Epithelial cell of prostate (primary cell): Measurements from ENCODE around the gene ACSF2.

Experiments
- DNase-seq: peaks from one replicate; pipeline ENCODE4 v3.0.0-alpha.2; 2011; ENCODE audit warnings: low read depth, low spot score
- H3K27ac ChIP-seq: fragments of 450-650 bp; 2 replicates; pipeline ENCODE4 v1.5.1; 2017; ENCODE audit warnings: mild to moderate bottlenecking

Gene ACSF2

DNA sequence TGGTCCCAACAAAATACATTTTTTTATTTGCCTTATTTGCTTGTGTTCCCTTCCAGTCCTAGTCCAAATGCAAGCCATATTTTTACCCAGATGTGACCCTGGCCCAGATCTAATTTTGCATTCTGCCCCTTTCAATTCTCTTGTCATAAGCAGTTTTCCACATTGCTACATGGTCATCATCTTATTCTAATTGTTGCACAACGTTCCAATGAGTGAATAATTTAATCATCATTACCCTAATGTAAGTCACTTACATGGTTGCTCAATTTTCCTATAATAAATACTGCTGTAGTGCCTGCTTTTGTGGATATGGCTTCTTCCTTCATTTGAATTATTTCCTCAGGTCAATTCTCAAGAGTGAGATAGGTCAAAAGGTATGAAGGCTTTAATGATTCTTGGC is 65.5 kb downstream of the ACSF2 start:
- H3K27ac ChIP-seq: no peak overlapping the region
- no peak for DNase-seq

DNA sequence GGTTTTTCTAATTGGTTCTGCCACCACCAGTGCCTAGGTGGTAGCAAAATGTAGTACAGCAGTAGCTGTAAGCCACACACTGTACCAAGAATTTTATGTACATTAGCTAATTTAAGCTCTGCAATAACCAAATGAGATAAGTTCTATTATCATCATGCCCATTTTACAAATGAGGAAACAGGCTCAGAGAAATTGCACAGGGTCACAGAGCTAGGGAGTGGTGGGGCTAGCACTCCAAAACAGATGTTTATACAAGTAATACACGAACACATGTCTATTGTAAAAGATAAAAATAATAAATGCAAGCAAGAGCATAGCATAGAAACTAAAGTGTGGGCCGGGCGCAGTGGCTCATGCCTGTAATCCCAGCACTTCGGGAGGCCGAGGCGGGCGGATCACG is 66.2 kb downstream of the ACSF2 start:
- no peak overlapping the region for H3K27ac ChIP-seq
- DNase-seq: no peak

DNA sequence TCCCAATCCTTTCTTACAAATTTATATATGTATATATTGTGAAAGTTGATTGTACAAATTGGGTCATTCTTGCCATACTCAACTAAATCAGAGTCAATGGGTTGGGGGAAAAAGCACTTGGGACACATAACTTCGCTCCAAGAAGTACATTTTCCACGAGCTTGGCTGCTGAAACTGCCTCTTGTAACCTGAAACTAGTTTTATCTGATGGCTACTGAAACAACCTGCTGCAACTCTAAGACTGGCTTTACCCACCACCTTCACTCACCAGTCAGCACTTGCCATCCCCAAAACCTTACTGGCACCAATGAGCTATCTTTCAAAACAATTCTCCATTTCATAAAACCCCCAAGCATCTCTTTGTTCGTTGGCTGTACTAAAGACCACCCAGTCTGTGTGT is 67.7 kb downstream of the ACSF2 start:
- H3K27ac ChIP-seq: no peak overlapping the region
- no peak for DNase-seq

DNA sequence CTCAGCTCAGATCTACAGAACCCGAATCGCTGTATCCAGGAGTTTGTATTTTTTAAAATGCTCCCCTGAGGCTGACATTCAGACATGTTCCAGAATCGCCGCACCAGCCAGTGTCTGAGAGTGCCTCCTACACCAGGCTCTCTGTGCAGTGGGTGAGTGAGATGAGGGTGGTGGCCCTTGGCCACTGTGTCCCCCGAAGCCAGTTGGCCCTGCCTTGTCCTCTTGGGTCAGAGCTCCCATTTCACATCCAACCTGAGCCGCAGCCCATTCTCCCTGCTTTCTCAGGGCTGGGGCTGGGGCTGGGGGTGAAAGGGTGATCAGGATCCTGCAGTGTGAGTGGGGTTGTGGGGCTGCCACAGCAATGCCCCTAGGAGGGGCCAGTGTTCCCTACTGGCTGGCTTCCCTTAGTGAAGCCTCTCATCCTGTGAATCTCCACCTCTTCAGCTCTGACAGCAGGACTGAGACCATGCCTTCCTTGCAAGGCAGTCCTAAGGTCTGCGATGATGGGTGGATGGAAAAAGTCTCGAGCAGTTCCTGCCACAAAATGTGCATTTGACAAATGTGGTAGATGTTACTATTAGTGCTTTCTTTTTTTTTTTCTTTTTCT is 69.3 kb downstream of the ACSF2 start:
- DNase-seq: no peak
- no peak overlapping the region for H3K27ac ChIP-seq

DNA sequence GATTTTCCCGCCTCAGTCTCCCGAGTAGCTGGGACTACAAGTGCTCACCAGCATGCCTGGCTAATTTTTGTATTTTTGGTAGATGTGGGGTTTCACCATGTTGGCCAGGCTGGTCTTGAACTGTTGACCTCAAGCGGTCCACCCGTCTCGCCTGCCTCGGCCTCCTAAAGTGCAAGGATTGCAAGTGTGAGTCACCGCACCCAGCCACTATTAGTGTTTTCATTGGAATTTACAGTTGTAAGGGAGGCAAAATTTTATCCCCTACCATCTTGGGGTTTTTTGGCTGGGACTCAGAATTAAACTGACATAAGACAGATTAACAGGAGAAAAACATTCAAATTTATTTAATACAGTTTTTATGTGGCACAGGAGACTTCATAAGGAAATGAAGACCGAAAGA is 69.9 kb downstream of the ACSF2 start:
- no peak overlapping the region for H3K27ac ChIP-seq
- no peak for DNase-seq

DNA sequence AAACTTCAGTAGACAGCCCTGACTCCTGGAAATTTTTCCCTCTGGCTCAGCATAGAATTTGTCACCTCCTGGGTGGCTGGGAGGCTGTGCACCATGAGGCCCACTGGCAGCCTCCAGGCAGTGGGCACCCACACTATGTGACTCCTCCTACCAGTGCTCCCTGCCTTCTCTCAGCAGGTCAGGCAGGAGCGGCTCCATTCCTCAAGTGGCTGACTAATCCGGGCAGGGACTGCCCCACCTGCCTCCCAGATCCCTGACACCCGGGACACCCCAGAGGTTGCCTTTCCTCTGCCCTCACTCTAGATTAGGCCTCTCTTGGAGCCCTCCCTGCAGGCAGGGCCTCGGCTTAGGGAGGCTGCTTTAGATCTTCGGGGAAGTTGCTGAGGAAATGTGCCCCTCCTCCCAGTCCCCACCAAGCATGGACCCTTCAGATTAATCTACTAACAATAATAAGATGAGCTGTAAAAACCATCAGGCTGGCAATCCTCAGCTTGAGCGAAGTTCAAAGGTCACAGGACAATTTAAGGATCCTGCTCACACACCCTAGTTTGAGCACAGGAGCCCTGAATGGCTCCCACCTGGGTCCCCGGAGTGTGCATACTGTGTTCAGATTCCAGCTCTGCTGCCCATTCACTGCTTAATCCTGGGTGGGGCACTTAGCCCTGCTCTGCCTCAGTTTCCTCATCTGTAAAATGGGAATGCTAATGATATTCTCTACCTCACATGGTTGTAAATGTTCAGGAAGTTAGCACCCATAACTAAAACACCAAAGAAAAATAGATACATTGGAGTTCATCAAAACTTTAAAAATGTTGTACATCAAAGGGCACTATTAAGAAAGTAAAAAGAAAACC is 72.2 kb downstream of the ACSF2 start:
- H3K27ac ChIP-seq: peak overlapping the region; percentile 55
- DNase-seq: peak; percentile 41

DNA sequence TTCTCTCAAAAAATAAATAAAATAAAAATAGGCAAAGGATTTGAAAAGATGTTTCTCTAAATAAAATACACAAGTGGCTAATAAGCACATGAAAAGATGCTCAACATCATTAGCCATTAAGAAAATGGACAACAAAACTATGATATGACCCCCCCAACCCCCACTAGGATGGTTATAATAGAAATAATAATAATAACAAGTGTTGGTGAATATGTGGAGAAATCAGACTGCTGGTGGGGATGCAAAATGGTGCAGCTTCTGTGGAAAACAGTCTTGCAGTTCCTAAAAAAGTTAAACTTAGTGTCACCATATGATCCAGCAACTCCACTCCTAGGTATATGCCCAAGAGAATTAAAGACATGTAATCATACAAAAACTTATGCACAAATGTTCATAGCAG is 73.3 kb downstream of the ACSF2 start:
- H3K27ac ChIP-seq: no peak overlapping the region
- DNase-seq: no peak

DNA sequence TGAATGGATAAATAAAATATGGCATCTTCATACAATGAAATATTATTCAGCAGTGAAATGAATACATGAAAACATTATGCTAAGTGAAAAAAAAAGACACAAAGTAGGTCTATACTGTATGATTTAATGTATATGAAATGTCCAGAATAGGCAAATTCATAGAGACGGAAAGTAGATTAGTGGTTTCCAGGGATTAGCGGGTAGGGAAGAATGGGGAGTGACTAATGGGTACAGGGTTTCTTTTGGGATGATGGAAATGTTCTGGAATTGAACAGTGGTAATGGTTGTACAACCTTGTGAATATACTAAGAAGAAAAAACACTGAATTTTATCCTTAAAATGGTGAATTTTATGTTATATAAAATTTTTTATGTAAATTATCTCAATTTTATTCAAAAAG is 73.7 kb downstream of the ACSF2 start:
- no peak overlapping the region for H3K27ac ChIP-seq

DNA sequence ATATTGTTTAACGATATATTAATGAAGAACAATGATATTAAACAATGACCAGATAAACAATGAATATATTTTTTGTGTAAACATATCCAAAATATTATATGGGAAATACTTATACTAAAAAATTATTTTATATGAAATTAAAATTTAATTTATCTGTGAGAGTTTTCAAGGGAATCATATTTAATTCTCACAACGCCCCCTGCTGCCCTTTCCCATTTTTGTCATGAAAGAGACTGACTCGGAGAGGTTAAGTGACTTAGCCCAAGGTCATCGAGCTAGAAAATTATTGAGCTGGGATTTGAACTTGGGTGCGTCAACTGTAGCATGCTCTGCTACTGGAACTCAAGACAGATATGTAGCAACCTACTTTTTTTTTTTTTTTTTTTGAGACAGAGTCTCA is 75.0 kb downstream of the ACSF2 start:
- no peak for DNase-seq
- no peak overlapping the region for H3K27ac ChIP-seq

More for the DNA sequence above, 73.7 kb downstream of the ACSF2 start:
- DNase-seq: no peak

DNA sequence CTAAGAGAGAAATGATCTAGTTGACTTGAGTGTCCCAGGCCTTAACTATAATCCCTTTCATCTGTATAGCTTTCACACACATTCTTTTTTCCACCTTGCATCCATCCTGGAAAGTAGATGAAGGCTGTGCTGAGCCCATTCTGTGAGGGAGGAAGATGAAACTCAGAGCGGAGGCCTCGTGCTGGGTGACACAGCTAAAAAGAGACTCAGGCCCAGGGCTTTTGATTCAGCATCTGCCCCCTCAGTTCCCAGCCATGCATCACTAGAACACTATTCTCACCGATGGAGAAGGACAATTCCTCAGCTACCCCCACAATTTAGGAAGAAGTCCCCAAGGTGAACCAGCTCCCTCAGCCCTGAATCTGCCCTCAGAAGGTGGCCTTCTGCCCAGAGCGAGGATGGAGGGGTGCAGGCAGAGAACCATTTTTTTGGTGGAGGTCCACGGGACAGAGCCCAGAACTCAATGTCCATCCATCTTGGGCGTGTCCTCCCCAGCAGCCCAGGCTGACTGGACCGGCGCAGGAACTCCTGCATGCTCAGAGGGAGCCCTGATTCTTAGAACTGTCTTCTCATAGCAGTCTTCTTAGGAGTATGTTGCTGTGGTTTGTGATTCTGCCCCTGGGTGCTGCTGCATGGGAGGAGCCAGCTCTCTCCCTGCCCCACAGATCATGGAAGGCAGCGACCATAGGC is 76.4 kb downstream of the ACSF2 start:
- DNase-seq: no peak

DNA sequence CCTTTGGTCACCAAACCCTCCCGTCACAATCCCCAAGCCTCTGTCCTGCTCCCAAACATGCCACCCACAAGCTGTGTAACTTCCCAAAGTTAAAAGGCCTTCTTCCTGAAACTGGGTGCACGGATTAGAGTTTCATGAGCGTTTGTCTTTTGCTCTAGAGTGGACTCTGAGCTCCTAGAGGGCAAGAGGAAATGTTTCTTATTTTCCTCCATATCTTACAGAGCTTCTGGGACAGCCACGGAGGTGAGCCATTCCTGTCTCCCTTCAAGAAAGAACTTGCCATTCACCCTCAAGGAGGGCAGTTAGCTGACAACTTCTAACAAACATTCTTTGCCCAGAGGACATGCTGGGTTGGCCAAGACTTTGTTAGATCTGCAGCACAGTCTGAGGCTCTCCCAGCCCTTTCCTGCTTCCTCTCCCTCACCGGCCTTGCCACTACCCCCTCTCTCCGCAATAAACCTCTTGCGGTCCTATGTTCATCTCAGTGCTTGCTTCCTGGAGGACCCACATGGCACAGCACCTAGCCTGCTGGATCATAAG is 79.6 kb downstream of the ACSF2 start:
- no peak for DNase-seq
- H3K27ac ChIP-seq: peak overlapping the region; percentile 7

More for the DNA sequence above, 76.4 kb downstream of the ACSF2 start:
- H3K27ac ChIP-seq: no peak overlapping the region

DNA sequence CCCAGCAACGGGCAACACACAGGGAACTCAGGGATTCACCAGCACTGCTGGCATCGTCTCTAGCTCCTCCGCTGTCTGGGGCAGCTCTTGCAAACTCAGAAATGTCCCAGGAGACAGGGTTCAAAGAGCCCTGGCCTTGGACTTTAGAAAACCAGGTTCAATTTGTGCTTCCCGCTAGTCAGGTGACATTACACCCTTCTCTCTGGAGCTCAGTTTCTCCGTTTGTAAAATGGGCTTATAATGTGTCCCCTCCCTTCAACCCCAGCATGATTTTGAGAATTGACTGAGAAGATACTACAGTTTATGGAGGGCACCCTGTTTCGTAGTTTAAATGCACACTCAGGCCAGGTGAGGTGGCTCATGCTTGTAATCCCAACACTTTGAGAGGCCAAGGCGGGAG is 80.3 kb downstream of the ACSF2 start:
- DNase-seq: no peak
- no peak overlapping the region for H3K27ac ChIP-seq

DNA sequence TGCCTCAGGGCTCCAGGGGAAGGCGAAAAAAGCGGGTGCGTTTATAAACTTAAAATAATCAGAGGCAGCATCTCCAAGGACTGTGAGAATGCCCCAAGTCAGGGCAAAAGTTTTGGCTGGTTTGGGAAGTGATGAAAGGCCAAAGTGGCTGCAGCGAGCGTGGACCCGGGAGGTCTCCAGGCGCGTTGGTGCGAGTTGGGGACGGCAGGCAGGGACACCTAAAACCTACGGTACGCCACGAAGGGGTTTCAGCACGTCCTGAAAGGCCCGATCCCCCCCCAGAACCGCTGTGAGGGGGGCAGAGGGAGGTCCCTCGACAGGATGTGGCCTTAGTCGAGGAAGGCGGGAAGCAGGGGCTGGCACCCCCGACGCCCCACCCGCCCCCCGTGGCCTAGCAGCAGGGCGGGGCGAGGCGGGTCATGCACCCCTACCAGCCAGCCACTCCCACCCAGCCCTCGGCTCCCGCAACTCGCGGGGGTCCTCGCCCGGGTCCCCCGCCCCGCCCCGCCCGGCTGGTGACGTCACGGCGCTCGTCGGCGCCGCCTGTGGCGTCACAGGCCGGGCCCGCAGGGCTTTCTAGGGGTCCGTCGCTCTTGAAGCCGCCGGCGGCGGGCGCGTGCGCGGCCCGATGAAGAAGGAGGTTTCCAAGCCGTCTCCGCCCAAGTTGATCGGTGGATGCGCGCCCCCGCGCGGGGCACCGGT is 82.0 kb downstream of the ACSF2 start, which contains the start of gene MYCBPAP:
Gene MYCBPAP, plus strand, starts transcription at position 569 of the 702 bp plus-strand sequence. CDS start 236 bp downstream, outside the sequence.
- no peak for DNase-seq
- H3K27ac ChIP-seq: peak within 1 kb of the TSS; percentile 24

DNA sequence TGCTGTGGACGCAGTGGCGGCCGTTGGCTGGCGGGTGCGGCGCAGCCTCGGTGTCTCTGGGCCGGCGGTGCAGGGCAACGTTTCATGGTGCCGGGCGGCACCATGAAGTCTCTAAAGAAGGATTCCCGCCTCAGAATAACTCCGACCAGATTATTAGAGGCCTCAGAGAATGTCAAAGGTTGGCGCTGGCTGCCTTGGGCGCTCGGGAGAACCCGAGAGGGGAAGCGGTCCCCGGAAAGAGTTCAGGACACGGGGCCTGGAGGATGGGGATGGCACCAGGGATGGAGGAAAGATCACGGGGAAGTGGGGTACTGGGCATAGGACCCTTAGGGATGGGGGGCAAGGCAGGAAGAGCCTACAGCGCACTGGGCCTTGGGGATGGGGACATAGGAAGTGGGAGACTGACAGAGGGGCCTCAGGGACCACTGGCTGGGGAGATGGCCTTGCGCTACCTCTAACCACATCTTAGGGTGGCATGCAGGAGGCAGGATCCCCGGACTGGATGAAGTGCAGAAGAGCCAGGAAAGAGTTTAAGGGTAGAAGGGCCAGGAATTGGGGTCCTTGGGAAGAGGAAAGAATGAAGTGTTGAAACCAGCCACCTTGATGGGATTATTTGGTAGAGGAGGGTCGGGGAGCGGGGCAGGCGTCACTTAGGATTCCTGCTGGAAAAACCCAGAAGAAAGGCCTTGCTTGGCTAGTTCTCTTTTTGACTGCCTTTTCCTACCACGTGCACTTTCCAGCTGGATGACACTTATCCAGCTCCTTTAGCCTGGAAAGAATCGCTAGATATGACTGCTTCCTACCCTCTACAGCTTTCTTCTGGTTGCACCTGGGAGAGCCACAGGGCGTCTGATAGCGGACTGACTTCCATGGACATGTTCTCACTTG is 82.8 kb downstream of the ACSF2 start:
- no peak for DNase-seq

DNA sequence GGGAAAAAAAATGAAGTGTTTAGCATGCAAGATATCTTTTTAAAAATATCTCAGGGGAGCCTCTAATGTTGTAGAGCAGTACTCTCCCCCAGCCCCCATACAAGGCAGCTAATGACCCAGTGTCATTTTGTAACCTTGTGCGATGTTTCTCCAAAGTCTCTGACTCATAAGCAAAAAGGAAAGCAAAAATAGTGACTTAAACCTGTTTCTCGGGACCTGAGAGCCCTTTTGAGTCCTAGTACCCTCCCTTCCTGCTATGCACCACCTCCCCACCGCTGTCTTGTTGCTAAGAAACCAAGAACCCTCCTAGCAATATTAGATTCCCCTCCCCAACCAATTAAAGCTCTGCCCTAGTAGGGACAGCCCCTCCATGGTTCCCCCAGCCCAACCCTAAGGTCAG is 85.0 kb downstream of the ACSF2 start:
- DNase-seq: no peak
- no peak overlapping the region for H3K27ac ChIP-seq

More for the DNA sequence above, 82.8 kb downstream of the ACSF2 start:
- peak overlapping the region; percentile 24 for H3K27ac ChIP-seq

DNA sequence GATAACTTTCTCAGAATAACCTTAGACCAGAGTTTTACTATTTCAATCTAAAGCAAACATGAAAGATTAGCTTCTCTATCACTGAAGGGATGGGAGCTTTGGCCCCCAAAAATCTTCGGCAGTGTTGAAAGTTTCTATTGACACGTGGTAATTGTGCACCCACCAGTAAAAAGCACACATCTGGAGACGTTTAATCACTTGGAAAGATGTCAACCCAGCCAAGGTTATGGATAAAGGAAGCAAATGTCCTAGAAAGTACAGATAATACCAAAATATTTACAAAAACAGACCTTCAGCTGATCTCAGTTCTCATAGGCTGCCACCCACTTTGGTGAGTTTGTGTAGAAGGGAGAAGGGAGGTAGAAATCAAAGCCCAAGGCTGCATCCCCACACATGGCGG is 87.5 kb downstream of the ACSF2 start:
- no peak for DNase-seq
- no peak overlapping the region for H3K27ac ChIP-seq

DNA sequence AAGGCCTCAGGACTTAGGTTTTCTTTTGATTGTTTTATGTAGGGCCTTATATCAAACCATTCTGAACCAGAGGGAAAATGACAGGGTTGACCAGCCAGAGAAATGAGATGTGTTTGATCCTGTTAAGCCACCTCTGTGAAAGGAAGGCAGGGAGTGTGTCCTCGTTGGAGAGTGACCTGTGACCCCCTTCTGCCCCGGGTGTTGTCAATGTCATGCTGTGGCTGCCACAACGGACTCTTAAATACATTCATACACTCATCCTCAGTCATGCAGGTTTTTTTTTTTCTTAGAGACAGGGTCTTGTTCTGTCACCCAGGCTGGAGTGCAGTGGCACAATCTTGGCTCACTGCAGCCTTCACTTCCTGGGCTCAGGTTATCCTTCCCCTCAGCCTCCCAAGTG is 88.4 kb downstream of the ACSF2 start:
- no peak overlapping the region for H3K27ac ChIP-seq
- no peak for DNase-seq

DNA sequence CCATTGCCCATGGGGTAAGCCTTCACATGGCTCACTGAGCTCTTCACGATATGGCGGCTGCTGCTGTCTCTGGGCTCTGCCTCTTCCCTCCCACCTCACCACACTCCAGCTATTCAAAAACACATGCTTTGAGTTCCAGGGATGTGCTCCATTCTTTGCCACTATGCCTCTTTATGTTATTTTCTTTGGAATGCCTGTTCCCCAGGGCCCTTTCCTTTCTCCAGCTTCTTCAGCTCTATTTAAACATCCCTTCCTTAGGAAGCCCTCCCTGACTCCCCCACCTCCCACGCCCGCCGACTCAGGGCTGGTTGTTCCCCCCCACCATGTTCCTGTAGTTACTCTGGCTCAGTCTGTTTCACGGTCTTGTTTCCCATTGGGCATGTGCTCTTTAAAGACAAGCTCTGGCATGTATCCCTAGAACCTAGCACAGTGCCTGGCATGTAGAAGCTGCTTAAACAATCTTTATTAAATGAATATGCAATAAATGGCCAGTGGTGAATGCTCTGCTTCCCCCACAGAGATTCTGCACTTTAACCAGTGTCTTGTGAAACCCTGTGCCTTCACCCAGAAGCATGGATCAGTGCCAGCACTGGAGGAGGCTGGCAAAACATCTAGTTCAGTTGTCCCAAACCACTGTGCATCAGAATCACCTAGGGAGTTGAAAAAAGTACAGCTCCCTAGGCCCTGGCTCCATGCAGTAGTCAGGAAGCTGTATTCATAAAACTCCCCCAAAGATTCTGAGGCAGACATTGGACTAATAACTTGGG is 89.1 kb downstream of the ACSF2 start:
- DNase-seq: no peak
- H3K27ac ChIP-seq: no peak overlapping the region

DNA sequence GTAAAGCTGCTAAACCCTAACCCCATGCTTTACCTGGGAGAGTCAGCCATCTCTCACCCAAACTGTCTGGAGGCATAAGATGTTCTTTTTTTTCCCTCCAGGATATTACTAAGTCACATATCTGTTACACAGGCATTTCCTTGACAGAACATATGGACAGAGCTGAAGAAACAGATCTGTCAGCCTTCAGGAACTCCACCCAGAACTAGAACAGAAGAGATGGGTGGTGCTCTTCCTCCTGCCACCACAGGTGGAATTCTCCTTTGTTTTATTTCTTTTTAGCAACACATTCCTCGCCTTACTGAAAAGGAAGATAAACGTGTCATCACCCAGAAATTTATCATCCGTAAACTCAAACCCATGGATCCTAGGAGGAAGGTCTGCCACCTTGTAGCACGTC is 91.0 kb downstream of the ACSF2 start:
- H3K27ac ChIP-seq: peak overlapping the region; percentile 85
- DNase-seq: no peak
